Measurements from ENCODE around the gene KCNJ8.
"Not testable (repeated sequence)": the region's sequence is repeated elsewhere in the genome, so short reads cannot be mapped to it uniquely, and the experiment has no call there.

The KCNJ8 gene

DNA sequence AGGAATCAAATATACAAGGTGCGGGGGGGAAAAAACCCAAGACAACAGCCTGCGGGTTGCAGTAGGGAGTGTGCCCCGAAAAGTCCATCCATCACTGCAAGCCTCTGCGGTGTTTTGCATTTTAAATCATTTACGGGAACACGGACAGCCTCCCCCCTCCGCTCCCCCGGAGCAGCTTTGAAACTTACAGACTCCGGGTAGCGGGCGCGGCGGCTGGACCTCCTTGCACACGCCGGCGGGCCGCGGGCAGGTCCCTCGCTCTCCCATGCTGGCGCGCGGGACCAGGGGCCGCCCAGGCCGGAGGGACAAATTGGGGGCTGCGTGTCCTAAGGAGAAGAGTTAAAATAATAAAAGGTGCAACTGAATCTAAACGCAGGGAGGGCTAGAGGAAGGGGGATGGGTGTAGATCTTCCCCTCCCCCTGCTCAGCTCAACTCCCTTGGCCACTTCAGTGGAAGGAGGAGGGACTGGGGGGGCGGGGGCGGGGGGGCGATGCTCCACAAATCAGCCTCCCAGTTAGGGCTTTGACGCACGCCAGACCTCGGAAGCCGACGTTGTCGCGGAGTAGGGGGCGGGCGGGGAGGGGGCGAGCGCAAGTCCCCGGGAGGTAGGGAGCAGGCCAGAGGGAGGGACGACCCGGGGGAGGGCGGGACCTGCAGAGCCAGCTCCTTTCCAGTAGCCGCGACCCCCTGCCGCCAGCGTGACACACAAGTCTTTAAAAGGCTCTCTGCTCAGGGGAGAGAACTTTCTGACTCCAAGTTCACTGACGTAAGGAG lies at the start of gene KCNJ8:
KCNJ8 (minus strand) TSS at position 349 of the 775 bp plus-strand sequence. CDS start 1,090 bp downstream, outside the sequence.
- H3K9me3 Mint-ChIP-seq, result no peaks in the 10 kb centered on the region
- H3K4me1 Mint-ChIP-seq, result no peaks in the 10 kb centered on the region
- DNase-seq (ENCODE audit: low spot score in 2 of 2) (no peak), ATAC-seq (no peak)
- H3K36me3 Mint-ChIP-seq, result no peaks in the 10 kb centered on the region
- H3K27ac Mint-ChIP-seq, result no peak within 1 kb of the TSS
- H3K4me3 Mint-ChIP-seq, result peak within 1 kb of the TSS; percentile 25

DNA sequence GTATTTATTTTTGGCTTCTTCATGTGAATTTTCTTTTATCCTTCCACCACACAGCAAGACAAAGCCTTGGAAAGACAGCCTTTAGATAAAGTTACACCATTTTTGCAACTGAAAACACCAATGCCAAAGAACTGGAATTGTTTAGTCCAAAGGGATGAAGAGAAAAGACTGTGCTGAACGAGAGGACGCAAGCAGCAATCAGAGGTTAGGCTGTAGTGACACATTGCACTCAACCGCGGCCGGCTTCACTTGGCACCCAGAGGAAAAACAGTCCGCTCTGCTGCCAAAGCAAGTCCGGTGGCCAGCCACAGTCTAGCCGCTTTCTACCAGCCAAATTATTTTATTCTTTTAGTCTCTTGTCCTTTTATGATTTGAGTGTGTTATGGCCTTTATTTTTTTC lies 49.1 kb upstream of the KCNJ8 start:
- DNase-seq (ENCODE audit: low spot score in 2 of 2) (no peak), ATAC-seq (no peak)
- Mint-ChIP-seq H3K9me3 (no peaks in the 10 kb centered on the region), H3K36me3 (no peaks in the 10 kb centered on the region), H3K27ac (no peak overlapping the region), H3K4me3 (no peak overlapping the region), H3K4me1 (no peaks in the 10 kb centered on the region)

DNA sequence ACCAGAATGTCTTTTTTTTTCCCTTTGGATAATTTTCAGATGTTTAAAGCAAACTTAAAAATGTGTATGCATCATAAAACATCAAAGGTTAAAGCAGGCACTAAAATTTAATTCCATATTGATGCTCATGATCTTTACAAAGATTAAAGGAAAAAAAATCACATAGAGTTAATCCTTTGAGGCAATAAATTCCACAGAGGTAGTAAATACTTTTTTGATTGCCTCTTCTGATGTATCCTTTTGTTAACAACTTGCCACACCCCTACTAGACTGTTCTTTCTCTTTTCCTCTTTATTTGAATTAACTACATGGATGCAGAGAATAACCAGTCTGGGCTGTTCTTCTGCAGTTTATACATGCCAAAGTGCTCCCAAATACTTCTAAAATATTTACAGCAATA lies 45.2 kb upstream of the KCNJ8 start:
- Mint-ChIP-seq H3K27ac (no peak overlapping the region), H3K4me3 (no peak overlapping the region), H3K36me3 (no peaks in the 10 kb centered on the region), H3K4me1 (no peaks in the 10 kb centered on the region), H3K9me3 (no peaks in the 10 kb centered on the region)
- DNase-seq (ENCODE audit: low spot score in 2 of 2) (no peak), ATAC-seq (no peak)

DNA sequence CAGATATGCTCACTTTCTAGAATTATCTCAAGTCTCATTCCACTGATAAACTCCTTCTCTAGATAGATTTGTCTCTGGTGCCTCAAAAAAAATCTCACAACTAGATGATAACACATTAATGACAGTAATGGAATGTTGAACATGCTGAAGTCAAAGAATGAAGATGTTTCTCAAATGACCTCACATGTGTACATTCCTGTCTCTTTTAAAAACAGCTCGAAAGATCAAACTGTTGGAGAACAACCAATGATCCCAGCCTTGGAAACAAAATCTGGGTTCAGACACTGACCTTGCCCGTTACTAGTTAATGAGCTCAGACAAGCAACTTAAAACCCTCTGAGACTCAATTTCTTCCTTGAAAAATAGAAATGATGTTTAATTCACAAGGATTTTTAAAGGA lies 44.7 kb upstream of the KCNJ8 start:
- Mint-ChIP-seq H3K4me1 (no peaks in the 10 kb centered on the region), H3K4me3 (no peak overlapping the region), H3K27ac (no peak overlapping the region), H3K36me3 (no peaks in the 10 kb centered on the region), H3K9me3 (no peaks in the 10 kb centered on the region)
- DNase-seq (ENCODE audit: low spot score in 2 of 2) (no peak), ATAC-seq (no peak)

DNA sequence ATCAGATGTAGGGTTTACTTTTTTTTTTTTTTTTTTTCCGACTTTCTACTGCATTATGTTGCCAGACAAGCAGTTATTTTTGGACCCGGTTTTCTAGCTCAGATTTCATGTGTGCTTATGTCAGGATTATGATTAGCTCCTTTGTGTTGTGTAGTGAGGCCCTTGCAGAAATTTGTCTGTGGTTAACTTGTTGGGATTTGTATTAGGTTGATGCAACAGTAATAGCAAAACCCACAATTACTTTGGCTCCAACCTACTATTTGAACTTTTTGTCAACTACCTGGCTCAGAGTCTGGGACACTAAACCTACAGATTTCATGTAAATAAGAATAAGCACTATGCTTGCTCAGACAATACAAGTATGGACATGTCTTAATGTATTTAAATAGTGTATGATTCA lies 44.1 kb upstream of the KCNJ8 start:
- ATAC-seq (no peak), DNase-seq (ENCODE audit: low spot score in 2 of 2) (no peak)
- Mint-ChIP-seq H3K4me1 (no peaks in the 10 kb centered on the region), H3K27ac (no peak overlapping the region), H3K4me3 (no peak overlapping the region), H3K9me3 (no peaks in the 10 kb centered on the region), H3K36me3 (no peaks in the 10 kb centered on the region)

DNA sequence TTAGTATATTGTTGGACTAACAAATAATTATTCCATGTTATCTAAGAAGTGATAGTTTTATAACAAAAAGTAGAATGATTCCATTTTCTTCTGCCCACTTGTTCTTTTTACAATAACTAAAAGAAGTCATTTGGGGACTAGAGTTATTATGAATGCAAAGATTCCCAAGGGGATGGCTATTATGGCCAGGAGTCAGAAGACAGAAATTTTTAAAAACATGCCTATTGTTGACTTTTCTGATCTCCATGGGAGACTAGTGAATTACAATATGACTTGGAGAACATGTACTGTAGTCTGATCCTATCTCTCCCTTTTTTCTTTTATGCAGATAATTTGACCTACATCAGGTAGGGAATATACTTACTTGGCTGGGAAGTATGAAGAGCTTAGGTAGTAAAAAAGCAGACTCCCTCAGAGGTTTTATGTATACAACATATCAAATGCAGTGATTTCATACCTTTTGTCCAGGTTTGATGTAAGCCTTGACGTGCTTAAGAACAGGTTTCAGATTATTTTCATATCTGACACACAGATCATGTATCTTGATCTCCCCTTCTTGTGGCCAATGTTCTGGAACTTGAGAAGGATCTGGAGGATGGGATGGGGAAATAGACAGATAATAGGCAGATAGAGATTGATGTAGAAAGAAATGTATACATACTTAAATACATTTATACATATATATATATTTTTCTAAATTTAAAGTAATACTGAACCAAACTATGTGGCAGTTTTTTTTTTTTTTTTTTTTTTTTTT lies 41.0 kb upstream of the KCNJ8 start:
- DNase-seq (ENCODE audit: low spot score in 2 of 2) (no peak), ATAC-seq (no peak)
- H3K27ac Mint-ChIP-seq, result no peak overlapping the region
- H3K4me1 Mint-ChIP-seq, result no peaks in the 10 kb centered on the region
- no peak overlapping the region for H3K4me3 Mint-ChIP-seq
- H3K36me3 Mint-ChIP-seq, result no peaks in the 10 kb centered on the region
- no peaks in the 10 kb centered on the region for H3K9me3 Mint-ChIP-seq

DNA sequence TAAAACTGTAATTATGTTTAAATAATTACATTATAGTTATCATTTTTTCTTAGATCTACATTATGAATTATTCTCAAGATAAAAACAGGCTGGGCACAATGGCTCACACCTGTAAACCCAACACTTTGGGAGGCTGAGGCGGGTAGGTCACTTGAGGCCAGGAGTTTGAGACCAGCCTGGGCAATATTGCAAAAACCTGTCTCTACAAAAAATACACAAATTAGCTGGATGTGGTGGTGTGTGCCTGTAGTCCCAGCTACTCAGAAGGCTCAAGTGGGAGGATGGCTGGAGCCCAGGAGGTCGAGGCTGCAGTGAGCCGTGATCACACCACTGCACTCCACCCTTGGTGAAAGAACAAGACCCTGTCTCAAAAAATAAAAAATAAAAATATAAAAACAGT lies 40.3 kb upstream of the KCNJ8 start:
- Mint-ChIP-seq H3K36me3 (no peaks in the 10 kb centered on the region), H3K27ac (no peak overlapping the region), H3K4me3 (no peak overlapping the region), H3K4me1 (no peaks in the 10 kb centered on the region), H3K9me3 (no peaks in the 10 kb centered on the region)
- DNase-seq (ENCODE audit: low spot score in 2 of 2), result no peak
- ATAC-seq, result no peak

DNA sequence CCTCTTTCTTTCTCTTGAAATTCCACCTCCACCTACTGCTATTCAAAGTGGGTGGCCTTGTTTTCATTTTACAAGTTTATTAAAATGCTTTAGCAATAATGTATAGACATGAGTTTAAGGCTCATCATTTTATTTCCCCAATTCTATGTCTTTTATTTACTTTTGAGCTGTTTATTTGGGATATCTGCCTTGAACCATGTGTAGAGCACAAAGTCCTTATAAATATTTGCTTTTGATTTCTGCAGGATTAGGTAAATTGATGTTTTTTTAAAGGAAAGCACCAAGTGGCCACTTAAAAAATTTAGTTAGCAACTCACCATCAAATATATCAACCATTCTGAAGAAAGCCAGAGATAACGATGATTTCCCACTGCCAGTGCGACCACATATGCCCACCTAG lies 39.8 kb upstream of the KCNJ8 start:
- no peak overlapping the region for H3K4me3 Mint-ChIP-seq

DNA sequence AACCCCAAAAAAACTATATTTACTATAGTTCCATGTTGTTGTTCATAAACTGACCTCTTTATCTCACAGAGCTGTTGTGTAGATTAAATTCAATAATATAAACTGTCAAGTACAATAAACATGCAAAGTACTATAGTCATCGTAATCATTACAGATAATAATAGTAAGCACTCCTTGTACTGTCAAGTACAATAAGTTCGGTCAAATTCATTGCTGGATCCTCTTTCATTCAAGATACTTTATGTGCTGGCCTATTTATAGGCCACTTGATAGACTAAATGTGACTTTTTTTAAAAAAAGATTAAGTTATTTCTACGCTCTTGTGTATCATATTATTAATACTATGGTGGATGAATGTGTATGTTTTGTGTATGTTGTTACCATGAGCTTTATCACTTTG lies 39.2 kb upstream of the KCNJ8 start:
- no peak overlapping the region for H3K4me3 Mint-ChIP-seq
- ATAC-seq, result no peak
- H3K4me1 Mint-ChIP-seq, result no peaks in the 10 kb centered on the region
- no peaks in the 10 kb centered on the region for H3K9me3 Mint-ChIP-seq
- no peak overlapping the region for H3K27ac Mint-ChIP-seq
- no peak for DNase-seq (ENCODE audit: low spot score in 2 of 2)
- H3K36me3 Mint-ChIP-seq, result no peaks in the 10 kb centered on the region

More for the DNA sequence above, 39.8 kb upstream of the KCNJ8 start:
- ATAC-seq, result no peak
- DNase-seq (ENCODE audit: low spot score in 2 of 2), result no peak
- Mint-ChIP-seq H3K9me3 (no peaks in the 10 kb centered on the region), H3K4me1 (no peaks in the 10 kb centered on the region), H3K27ac (no peak overlapping the region), H3K36me3 (no peaks in the 10 kb centered on the region)

DNA sequence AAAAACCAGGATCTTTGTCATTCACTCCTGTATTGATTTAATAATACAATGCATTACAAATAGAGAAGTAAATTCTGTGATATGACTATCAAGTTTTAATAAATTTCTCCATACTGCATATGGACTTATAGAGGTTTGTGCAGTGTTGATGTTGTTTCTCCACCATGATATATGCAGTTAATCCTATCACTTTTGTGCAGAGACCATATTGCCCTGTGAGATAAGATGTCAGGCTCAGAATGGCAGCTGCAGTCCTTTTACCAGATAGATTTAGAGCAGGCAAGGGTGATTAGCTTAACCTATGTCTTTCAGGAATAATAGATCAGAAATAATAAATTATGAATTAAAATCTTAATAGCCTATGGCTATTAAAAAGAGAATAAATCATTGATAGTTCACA lies 38.6 kb upstream of the KCNJ8 start:
- H3K27ac Mint-ChIP-seq, result no peak overlapping the region
- no peak overlapping the region for H3K4me3 Mint-ChIP-seq
- ATAC-seq, result no peak
- DNase-seq (ENCODE audit: low spot score in 2 of 2), result no peak
- H3K9me3 Mint-ChIP-seq, result no peaks in the 10 kb centered on the region
- H3K4me1 Mint-ChIP-seq, result no peaks in the 10 kb centered on the region
- no peaks in the 10 kb centered on the region for H3K36me3 Mint-ChIP-seq

DNA sequence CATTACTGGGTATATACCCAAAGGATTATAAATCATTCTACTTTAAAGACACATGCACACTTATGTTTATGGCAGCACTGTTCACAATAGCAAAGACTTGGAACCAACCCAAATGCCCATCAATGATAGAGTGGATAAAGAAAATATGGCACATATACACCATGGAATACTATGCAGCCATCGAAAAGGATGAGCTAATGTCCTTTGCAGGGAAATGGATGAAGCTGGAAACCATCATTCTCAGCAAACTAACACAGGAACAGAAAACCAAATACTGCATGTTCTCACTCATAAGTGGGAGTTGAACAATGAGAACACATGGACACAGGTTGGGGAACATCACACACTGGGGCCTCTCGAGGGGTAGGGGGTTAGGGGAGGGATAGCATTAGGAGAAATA lies 37.8 kb upstream of the KCNJ8 start:
- not testable (repeated sequence) for H3K4me3 Mint-ChIP-seq; H3K9me3 Mint-ChIP-seq; ATAC-seq; H3K36me3 Mint-ChIP-seq; H3K27ac Mint-ChIP-seq; DNase-seq (ENCODE audit: low spot score in 2 of 2); H3K4me1 Mint-ChIP-seq

DNA sequence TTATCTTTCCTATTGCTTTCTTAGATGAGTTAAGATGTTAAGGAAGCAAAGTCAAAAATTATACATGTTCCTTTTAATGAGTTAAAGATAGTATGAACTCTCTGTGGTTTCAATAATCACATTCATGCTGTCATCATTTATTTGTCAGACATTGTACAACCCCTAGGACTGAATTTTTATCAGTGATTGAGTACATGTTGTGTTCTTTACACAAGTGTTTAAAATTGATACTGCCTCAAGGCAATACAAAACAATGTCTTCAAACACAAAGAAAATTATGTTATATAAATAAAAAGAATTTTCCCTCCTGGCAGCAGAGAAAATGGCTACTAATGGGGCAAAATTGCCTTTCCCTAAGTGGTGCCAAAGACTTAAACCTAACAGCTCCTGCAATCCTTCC lies 34.6 kb upstream of the KCNJ8 start:
- no peak for DNase-seq (ENCODE audit: low spot score in 2 of 2)
- H3K4me1 Mint-ChIP-seq, result no peaks in the 10 kb centered on the region
- no peaks in the 10 kb centered on the region for H3K9me3 Mint-ChIP-seq
- no peak overlapping the region for H3K27ac Mint-ChIP-seq
- ATAC-seq, result no peak
- no peaks in the 10 kb centered on the region for H3K36me3 Mint-ChIP-seq
- H3K4me3 Mint-ChIP-seq, result no peak overlapping the region

DNA sequence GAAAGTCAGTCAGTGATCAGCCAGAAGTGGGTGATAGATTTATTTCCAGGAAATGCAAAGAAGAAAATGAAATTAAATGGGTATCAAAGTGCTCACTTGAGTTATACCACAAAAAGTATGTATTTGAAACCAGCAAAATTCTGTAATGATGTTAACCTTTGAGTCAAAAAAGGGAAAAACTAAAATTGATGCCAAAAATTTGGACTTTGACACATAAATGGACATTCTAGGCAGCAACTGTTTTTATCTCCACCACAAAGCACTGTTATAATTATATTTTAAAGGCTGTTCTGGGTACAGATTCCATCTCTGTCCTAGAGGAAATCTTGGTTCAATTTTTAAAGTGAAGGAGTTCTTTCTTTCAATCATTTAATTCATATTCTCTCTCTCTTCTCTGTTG lies 31.7 kb upstream of the KCNJ8 start:
- Mint-ChIP-seq H3K36me3 (no peaks in the 10 kb centered on the region), H3K4me3 (no peak overlapping the region), H3K4me1 (no peaks in the 10 kb centered on the region), H3K9me3 (no peaks in the 10 kb centered on the region), H3K27ac (no peak overlapping the region)
- DNase-seq (ENCODE audit: low spot score in 2 of 2) (no peak), ATAC-seq (no peak)

DNA sequence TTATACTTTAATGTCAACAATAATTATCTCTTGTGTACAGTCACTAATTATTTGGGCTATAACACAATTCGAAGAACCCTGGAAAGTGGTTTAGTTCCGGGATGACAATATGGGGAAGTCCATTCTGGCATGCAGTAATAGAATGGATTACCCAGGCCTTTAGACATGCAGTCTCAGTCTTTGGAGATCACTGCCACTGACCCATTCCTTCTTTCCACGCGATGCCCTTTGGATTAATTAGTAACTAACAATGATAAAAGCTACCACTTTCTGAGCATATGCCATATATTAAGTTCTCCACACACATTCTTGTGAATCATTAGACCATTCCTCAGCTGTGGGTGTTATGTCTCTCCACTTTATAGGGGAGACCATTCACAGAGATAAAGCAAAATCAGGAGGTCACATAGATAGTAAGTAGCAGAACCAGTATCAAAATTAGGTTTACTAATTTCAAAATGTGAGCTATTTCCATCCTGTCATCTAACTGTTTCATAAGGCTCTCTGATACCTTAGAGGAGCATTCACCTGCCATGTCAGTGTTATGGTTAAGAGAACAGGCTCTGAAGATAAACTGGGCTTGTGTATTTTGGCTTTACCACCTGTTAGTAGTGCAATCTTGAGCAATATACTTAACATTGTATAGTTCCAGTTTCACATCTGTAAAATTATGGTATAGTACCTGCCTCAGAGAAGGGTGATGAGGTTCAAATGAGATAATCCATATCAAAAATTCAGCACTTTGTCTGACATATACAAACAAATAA lies 27.2 kb upstream of the KCNJ8 start:
- Mint-ChIP-seq H3K4me3 (no peak overlapping the region), H3K9me3 (no peaks in the 10 kb centered on the region), H3K36me3 (no peaks in the 10 kb centered on the region), H3K4me1 (no peaks in the 10 kb centered on the region), H3K27ac (no peak overlapping the region)
- no peak for ATAC-seq
- DNase-seq (ENCODE audit: low spot score in 2 of 2), result no peak

DNA sequence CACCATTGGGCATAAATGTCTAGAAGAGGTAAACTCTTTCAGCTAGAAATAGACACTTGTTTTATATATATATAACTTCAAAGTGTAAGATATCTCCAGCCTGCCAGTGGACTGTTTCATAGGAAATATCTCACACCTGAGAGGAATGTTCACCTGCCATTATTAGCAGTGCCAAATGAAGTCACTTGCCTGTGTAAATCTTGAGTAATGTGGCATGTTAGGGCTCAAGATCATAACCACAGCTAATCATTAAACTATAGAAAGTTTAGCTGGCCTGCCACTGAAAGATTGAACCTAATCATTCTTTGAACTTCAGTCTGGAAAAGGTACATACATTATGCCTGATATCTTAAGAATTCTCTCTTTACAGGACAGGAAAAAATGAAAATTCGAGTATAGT lies 25.5 kb upstream of the KCNJ8 start:
- Mint-ChIP-seq H3K4me3 (no peak overlapping the region), H3K36me3 (no peaks in the 10 kb centered on the region), H3K9me3 (no peaks in the 10 kb centered on the region), H3K4me1 (no peaks in the 10 kb centered on the region), H3K27ac (no peak overlapping the region)
- no peak for DNase-seq (ENCODE audit: low spot score in 2 of 2)
- no peak for ATAC-seq

DNA sequence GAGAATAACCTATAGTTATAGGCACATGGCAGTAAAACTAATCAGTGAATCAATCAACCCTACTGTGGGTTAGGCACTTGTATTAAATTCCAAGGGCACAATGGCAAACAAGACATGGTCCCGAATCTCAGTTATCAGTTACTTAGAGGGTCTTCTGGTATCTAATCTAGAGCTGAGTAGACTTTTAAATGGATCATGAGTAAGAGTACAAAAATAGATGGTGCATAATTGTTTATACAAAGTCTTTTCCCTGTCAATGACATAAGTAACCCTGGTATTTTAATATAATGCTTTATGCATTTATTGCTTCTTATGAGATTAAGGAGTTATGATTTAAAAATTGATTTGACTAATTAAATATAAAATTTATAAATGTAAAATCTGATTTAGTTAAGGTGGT lies 23.0 kb upstream of the KCNJ8 start:
- Mint-ChIP-seq H3K36me3 (no peaks in the 10 kb centered on the region), H3K27ac (no peak overlapping the region), H3K9me3 (peaks cover under 1% of the 10 kb centered on the region), H3K4me1 (no peaks in the 10 kb centered on the region), H3K4me3 (no peak overlapping the region)
- no peak for DNase-seq (ENCODE audit: low spot score in 2 of 2)
- ATAC-seq, result no peak

All from stimulated activated effector memory CD8-positive, alpha-beta T cell treated with anti-CD3 and anti-CD28 coated beads, Interleukin-12 subunit alpha, Interleukin-12 subunit beta, amount 100 ng/mL, for 72 hours (primary cell).